Measurements from ENCODE around the gene NEO1. TPM values are rescaled to one million over a fixed set of nuclear protein-coding genes. Genes with fewer than 3 reads are reported as not detected.
A peak's percentile ranks its signal among the peaks of the same experiment; 100 is the strongest.

Gene NEO1
- total and polyA plus RNA-seq, 11 donors: 4.4 to 31.5 (median 11.9) TPM

- TF ChIP-seq POLR2A (IDR thresholded peaks at IDR 0.05) (no peak), CTCF (IDR thresholded peaks at IDR 0.05) (peak in 1 of 12 donors; percentile 21)
- no peak overlapping the region for H3K4me3 ChIP-seq
- H3K36me3 ChIP-seq: peaks cover 0 to 22% (median 0%) of the 10 kb centered on the region in 9 donors
- no peaks in the 10 kb centered on the region for H3K4me1 ChIP-seq
- H3K27me3 ChIP-seq: no peaks in the 10 kb centered on the region
- ATAC-seq: no peak
- no peaks in the 10 kb centered on the region for H3K9me3 ChIP-seq
- DNase-seq: no peak
- WGBS, 4 donors: 85 to 88% (median 86%) methylated on average over 10 of the region's 10 CpGs
- intact Hi-C loops (cut with DNase I): loop anchor here in 6 of 10 donors (2.0 to 5.0 kb wide), 3 partner anchors 33 to 468 kb away; no protein-coding TSS in a partner anchor
- no peak overlapping the region for H3K27ac ChIP-seq
Measured at GRCh38 chr15:73239564-73240215, 187.4 kb downstream of the NEO1 start.

GRCh38 chr15:73240866-73241499, 188.7 kb downstream of the NEO1 start:
- TF ChIP-seq CTCF (IDR thresholded peaks at IDR 0.05): peak; percentile 77 to 93 (median 89)
- TF ChIP-seq POLR2A (IDR thresholded peaks at IDR 0.05): no peak
- 37 to 45% (median 41%) methylated on average over 4 of the region's 4 CpGs for WGBS, 4 donors
- ATAC-seq: no peak
- Histone ChIP-seq H3K4me1 (no peaks in the 10 kb centered on the region), H3K4me3 (no peak overlapping the region), H3K27me3 (no peaks in the 10 kb centered on the region), H3K9me3 (no peaks in the 10 kb centered on the region), H3K27ac (no peak overlapping the region), H3K36me3 (peaks cover 0 to 30% (median 0%) of the 10 kb centered on the region in 9 donors)
- DNase-seq: peak; percentile 41 to 55 (median 49)
- intact Hi-C loops (cut with DNase I): loop anchor here in 7 of 10 donors (1.0 to 5.0 kb wide), 4 partner anchors 32 to 466 kb away; no protein-coding TSS in a partner anchor

- Histone ChIP-seq H3K27ac (no peak overlapping the region), H3K4me1 (peaks cover 0 to 4% (median 0%) of the 10 kb centered on the region in 12 donors), H3K36me3 (peaks cover 0 to 39% (median 0%) of the 10 kb centered on the region in 9 donors), H3K9me3 (no peaks in the 10 kb centered on the region), H3K27me3 (no peaks in the 10 kb centered on the region), H3K4me3 (no peak overlapping the region)
- peak in 1 of 12 donors; percentile 15 for TF ChIP-seq CTCF (IDR thresholded peaks at IDR 0.05)
- TF ChIP-seq POLR2A (IDR thresholded peaks at IDR 0.05): no peak
- WGBS, 4 donors: 79 to 88% (median 87%) methylated on average over 6 of the region's 6 CpGs
- DNase-seq: no peak
- intact Hi-C loops (cut with DNase I): loop anchor here in 1 of 10 donors (5.0 kb wide), 1 partner anchor 463 kb away; no protein-coding TSS in a partner anchor
- ATAC-seq: no peak
Measured at GRCh38 chr15:73244333-73244732, 192.1 kb downstream of the NEO1 start.

- no peaks in the 10 kb centered on the region for H3K9me3 ChIP-seq
- DNase-seq (no peak), ATAC-seq (no peak)
- intact Hi-C loops (cut with DNase I): no loop called here
- H3K27me3 ChIP-seq: no peaks in the 10 kb centered on the region
- peaks cover 0 to 54% (median 0%) of the 10 kb centered on the region in 9 donors for H3K36me3 ChIP-seq
- H3K4me1 ChIP-seq: peaks cover 0 to 4% (median 0%) of the 10 kb centered on the region in 12 donors
- no peak for TF ChIP-seq POLR2A (IDR thresholded peaks at IDR 0.05)
- no peak for TF ChIP-seq CTCF (IDR thresholded peaks at IDR 0.05)
- no peak overlapping the region for H3K27ac ChIP-seq
- H3K4me3 ChIP-seq: no peak overlapping the region
Measured at GRCh38 chr15:73246439-73246838, 194.2 kb downstream of the NEO1 start.
